DMS114 treated with DMSO at 0.1 percent for 48 hours (cell line): ENCODE results near the gene TRANK1.
"Not testable (repeated sequence)": the region's sequence is repeated elsewhere in the genome, so short reads cannot be mapped to it uniquely, and the experiment has no call there.

ENCODE experiments used
- DNase-seq: peaks from one replicate; lab custom pipeline; 2025; ENCODE audit not compliant: unreplicated experiment; lab: John Stamatoyannopoulos, UW

Gene TRANK1

DNA sequence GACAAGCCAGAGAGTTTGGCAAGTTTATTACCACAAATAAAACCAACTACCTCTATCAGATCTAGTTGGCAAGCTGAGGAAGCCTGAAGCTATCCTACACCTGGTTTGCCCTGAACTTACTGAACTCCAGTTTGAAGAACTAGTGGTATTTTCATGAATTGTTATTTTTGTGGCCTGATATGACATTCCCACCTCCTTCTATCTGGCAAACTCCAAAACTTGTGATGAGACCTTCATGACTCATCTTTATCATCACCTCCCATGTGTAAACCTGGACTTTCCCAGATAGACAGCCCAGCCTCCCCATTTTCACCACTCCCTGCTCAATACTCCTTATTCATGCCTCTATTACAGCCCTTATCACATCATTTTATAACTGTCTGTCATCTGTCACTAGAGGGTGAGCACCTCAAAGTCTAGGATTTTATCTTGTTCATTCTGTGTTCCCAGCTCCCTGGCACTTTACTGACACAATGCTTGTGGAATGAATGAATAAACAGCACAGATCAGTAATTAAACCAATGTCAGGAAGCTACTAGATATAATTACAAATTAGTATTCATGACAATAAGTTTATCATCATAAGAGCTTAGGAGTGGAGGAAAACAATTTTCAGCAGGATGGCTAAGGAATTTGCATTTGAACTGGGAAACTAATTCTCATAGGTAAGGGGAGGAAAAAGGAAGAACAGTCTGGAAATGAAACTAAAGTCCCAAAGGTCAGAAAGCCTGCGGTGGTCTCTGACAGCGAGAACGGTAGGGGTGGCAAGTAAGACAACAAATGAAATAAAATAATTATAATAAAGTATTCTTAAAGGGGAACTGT is 13.2 kb upstream of the TRANK1 start:
- no peak for DNase-seq

DNA sequence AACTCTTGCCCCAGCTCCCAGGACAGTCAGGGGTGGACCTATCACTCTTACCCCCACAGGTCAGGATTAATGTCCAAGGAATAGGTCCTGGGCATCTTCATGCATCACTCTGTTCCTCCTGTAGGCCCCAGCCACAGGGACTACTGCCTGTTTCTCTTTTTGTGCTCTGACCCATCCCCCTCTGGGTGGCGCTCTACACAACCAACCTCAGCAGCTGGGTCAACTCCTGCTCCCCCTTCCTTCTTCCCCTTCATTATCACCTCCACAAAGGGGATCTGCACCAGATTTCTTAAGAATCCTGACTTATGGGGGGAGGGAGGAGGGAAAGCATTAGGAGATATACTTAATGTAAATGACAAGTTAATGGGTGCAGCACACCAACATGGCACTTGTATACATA is 12.2 kb upstream of the TRANK1 start:
- no peak for DNase-seq

DNA sequence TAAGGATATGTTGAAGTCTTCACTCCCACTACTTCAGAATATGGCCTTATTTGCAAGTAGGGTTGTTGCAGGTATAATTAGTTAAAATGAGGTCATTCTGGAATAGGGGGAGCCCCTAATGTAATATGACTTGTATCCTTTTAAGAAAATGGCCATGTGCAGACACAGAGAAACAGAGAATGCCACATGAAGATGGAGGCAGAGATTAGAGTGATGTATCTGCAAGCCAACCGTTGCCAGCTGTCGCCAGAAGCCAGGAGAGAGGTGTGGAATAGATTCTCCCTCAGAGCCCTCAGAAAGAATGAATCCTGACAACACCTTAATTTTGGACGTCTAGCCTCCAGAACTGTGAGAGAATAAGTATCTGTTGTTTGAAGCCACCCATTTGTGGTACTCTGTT is 11.3 kb upstream of the TRANK1 start:
- no peak for DNase-seq

DNA sequence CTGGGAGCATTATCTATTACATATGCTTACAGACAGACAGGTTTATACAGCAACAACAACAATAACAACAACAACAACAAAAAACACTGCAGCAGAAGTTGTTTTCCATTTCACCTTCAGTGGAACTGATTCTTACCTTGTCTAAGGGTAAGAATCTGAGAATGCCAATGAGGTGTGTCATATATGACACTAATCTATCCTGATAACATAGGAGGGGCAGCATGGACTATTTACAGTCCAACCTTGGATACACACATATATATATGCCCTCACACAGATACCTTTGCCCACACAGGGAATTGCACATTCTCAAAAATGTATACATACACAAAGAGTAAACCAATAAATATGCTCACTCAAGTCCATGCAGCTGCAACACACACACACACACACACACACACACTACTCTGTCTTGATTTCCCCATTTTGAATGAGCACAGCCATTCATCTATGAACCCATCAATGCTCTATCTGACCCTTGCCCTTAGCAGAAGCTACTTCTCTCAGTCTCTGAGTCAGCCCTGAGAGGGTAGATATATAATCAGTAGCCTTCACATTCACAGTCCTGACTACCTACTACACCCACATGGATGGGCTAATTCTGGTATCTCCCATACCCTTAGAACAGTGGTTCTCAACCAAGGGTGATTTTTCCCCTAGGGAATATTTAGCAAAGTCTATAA is 9.7 kb upstream of the TRANK1 start:
- DNase-seq = no peak

DNA sequence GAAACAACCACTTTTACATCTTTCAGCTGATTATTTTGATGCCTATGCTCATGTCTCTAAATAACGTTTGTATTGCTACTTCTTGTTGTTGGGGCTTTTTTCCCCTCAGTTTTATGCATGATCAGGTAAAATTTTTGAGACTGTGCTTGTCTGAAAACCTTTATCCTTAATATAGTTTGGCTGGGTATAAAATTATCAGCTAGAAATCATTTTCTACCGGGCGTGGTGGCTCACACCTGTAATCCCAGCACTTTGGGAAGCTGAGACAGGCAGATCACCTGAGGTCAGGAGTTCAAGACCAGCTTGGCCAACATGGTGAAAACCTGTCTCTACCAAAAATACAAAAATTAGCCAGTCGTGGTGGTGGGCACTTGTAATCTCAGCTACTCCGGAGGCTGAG is 3.0 kb upstream of the TRANK1 start:
- not testable (repeated sequence) for DNase-seq

DNA sequence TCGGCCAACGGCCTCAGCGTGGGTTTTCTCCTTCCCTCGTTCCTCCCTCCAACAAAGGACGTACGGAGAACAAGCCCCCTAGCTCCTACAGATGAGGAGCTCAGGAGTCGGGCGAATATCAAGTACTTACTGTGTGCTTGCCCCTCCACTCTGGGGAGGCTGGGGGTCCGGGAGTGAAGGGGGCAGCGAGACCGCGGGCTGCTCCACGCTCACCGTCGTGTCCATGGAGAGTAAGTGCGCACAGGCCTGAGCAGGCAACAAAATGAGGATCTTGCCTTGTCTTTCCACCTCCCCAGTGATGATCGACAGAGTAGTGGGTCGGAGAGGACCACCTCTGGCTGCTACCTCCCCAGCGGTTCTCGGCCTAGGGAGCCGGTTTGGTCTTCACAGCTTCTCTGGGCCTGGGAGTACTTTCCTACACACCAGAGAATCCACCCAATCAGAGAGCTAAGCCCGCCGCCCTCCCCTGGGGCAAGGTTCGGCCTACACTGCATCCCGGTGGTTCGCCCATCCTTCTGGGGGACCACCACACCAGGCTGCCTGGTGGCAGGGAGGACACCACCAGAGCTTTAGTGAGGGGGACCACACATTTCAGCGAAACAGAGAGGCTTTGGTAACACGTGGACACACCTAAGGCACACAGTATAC is 603 bp upstream of the TRANK1 start:
- DNase-seq = no peak

DNA sequence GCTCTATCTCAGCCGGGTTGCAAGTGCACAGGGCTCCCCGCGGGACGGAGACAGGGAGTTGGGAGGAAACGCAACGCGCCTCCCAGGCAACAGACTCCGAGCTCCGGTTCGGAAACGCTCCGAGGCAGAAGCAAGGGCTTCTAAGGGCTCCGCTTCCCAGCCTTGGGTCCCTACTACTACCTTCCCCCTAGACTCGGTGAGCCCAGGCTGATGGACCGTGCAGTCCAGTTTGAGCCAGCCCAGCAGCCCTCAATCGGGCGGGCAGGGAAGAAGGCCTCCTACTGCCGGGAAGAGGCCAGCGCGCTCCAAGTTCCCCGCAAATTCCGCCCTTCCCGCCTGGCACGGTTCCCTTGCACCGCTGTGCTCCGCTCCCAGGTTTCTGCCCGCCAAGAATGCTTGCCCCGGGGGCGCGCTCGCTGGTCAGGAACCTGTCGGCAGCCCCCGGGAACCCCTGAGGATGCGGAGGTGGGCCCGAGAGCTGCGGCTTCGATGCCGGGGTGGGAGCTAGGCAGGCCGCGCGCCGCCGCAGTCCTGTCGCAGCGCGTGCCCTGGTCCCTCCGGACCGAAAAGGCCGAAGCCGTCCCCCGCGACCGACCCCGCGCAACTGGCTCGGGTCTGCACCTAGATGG is 728 bp downstream of the TRANK1 start:
- peak; percentile 24 for DNase-seq

DNA sequence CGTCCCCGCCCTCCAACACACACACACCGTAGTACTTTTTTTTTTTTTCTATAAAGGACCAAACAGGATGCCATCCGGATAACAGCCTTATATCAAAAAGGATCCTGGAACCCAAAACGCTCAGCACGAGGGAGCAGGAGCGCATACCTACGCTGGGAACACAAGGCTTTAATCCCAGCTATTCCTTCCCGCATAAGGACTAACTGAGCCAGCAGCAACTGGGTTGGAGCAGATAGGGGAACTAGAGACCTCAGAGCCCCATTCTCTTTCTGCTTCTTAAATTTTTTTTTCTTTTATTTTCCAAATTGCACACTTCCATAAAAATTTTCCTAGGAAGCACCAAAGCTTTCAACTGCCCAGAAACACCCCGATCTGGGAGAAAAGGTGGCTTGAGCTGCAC is 1.3 kb downstream of the TRANK1 start:
- no peak for DNase-seq

DNA sequence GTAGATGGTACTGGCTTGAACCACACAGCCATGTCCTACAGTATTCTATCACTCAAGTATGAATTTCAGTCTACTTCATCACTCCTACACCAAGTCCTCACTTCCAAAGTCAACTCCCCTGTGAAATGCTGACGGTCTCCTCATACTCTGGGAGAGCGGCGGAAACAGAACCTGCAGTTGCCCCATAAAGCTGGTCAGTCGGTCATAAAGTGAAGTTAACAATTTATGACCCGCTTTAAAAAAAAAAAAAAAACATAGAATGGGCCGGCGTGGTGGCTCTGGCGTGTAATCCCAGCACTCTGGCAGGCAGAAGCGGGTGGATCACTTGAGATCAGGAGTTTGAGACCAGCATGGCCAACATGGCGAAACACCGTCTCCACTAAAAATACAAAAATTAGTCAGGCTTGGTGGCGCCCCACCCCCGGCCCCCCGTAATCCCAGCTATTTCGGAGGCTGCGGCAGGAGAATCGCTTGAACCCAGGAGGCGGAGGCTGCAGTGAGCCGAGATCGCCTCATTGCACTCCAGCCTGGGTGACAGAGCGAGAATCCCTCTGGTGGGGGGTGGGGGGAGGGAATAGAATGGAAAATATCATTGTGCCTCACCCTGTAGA is 2.1 kb downstream of the TRANK1 start:
- DNase-seq = no peak

DNA sequence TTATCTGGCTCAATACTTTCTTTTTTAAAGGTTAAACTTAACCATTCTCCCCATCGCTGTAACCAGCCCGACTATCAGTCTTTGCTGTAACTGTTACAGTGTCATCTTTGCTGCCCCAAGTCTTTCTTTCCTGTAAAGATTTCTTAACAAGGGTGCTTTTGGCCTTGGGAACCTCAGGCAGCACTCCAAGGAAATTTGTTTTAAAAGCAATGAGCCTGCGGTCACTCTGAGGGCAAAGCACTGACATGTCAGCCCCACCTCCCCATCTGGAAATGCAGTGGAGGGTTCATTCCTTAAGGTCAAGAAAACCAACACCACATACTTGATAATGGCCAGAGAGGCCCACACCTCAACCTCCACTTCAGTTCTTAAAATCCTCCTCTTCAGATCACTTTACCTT is 3.2 kb downstream of the TRANK1 start:
- DNase-seq = no peak

DNA sequence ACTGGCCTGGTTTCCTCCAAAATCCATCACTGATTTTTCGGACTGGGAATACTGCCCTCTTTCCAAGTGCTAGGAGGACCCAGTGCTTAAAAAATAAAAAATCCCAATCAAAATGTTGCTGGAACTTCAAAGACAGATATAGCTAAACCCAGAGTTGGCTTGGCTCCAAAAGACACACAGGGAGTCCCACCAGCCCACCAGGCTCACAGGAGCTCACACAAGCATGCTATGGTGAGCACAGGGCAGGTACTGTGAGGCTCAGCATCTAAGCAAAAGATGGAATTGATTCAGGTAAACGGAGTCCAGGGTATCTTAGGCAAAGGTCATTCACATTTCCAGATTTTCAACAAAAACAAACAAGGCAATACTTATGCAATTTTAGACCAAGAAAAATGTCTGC is 3.7 kb downstream of the TRANK1 start:
- DNase-seq = no peak

DNA sequence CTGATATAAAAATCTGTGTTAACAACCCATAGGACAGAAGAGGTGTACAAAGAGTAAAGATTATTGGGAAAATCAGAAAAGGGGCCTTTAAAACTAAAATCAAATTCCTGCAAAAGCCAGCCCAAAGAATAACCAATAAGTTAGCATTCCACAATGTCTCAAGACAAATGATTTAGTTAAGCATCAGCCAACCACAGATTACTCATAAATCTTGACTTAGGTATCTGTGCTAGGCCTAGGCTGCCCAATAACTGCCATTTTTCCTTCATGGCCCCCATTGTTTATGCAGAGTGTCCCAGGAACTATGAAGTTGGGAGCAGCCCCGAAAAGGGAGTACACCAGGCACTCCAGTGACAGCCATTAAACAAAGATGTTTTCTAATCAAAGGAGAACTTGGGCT is 7.4 kb downstream of the TRANK1 start:
- no peak for DNase-seq

DNA sequence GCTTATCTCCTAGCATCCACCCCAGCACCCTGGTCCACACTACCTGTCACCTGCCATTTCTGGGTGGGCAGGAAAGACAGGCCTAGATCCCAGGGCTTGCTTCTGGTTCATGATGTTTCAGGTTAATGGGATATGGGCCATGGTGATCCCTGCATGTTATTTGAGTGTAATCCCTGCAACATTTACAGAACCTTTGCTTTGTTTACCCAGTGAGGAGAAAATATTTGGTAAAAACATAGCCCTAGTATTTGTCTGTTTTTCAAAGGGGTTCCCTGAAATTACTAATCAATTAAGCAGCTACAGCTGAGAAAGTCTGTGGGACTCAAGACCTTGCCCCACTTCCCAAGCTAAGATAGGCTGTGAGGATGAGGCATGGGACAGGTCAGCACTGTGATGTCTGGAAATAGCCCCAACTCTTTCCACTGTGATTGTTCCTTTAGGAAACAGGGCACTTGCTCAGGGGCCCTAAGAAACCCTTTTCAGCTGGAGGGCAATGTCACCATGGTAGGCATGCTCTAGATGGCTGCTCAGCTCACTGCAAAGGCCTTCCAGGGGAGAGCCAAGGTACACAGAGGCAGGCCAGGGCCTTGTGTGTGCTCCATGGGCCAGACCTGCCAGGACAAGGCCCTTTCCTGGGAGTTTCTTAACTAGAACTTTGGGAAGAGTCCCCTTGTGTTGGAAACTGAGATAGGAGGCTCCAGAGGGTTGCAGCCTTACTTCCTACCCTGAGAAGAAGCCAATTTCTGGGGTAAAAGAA is 11.1 kb downstream of the TRANK1 start:
- DNase-seq = no peak

DNA sequence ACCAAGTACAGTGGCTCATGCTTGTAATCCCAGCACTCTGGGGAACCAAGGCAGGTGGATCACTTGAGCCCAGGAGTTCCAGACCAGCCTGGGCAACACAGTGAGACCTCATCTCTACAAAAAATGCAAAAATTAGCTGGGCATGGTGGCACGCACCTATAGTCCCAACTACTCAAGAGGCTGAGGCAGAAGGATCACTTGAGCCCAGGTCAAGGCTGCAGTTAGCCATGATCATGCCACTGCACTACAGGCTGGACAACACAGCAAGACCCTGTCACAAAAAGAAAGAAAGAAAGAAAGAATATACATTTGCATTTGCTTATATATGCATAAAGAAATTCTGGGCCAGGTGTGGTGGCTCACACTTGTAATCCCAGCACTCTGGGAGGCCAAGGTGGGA is 13.4 kb downstream of the TRANK1 start:
- DNase-seq = not testable (repeated sequence)

DNA sequence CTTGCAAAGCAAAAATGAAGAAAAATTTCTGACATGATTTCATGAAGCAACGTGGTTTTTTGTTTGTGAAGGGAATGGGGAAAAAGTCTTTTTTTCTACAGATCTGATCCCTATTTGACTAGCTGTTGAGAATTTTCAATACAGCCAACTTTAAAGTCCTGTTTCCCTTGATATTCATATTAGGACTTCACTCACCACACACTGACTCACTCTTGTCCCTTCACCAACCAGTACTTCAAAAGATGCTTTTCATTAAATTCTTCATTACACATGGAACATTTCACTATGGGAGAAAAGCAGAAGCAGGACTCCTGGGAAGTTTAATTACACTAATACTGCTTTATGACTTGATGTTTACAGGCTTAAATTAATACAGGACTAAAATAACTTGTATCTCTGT is 16.6 kb downstream of the TRANK1 start:
- DNase-seq = no peak

DNA sequence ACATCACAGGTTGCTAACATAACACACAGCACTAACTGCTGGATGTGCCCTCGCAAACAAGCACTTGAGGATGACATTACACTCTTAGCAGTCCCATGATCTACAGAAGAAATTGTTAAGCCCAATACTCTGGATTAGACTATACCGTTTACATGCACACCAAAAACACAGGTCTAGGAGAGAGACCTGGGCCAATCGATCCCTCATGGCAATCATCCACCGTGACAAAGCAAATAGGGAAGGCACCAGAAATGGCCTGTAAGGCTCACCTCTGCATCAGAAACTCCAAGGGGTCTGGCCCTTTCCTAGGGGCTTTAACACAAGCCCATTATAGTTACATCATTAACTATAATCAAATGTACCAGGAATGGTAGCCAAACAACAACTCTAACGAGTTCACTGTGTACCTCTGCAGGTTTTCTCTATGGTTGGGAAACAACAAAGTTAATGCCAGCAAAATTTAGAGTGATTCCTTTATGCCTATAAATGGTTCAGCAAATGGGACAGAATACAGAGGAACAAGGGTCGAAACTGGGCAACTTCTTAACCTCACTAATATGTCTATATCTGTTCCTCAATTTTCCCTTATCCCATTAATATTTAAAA is 18.5 kb downstream of the TRANK1 start:
- no peak for DNase-seq

DNA sequence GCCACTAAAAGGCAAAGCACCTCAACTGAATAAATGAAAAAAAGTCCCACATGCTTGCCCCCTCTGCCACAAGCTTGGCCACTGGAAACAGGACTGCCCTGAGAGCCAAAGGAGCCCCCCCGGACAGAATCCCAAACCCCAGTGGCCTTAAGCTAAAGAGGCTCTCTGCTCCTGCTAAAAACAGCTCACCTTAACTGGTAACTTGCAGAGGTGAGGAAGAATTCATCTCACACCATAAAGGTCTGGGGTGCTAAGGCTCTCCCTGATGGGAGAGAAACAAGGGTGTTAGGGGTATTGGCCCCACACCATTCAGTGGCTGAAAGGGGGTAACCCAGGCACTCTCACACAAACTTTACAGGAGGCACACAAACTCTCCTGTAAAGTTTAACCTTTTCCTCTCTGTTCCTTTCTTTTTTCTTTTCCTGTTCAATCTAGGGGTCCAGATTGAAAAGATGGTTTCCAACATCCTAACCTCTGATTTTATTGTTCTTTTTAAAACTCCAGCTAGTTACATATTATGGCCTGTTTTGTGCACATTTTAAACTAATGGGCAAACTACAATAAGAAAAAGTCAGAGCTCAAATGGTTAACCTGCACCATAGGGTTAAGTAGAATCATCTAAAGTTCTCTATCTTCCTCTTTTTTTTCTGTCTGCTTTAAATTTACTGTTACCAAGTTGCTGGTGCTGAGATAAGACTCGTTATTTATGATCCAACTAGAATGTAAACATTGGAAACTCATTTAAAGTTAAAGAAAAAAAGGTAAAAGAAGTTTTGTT is 19.9 kb downstream of the TRANK1 start:
- DNase-seq = no peak

DNA sequence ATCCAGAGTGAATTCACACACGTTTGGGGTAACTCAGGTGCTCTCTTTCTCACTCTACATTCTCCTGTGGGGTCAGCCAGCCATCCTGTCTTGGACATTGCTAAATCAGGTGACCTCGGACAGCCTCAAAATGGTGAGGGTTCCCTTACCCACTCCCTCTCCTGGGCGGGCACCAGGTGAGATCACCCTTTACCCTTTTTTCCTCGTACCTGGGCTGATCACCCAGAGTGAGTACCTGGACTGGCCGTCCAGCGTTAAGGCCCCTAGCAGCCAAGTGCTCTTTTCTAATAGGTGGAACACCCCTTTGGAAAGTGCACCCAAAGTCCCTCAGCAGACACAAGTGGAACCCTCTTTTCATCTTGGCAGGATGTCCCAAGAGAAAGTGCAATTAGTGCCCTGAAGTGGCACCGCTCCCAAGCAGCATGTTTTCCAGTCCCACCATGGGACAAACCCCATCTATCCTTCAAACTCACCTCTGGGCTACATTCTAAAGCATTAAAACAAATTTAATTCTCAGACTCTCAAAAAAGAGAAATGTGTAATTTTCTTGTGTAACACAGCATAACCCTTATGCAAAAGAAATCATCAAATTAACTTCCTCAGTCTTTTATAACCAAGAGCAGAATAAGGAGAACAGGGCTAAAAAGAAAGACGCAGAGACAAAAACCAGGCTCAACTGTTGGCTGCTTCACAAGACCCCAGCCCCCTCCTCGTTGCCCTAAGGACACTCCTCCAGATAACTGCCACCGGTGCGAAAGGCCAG is 20.7 kb downstream of the TRANK1 start:
- DNase-seq = no peak

DNA sequence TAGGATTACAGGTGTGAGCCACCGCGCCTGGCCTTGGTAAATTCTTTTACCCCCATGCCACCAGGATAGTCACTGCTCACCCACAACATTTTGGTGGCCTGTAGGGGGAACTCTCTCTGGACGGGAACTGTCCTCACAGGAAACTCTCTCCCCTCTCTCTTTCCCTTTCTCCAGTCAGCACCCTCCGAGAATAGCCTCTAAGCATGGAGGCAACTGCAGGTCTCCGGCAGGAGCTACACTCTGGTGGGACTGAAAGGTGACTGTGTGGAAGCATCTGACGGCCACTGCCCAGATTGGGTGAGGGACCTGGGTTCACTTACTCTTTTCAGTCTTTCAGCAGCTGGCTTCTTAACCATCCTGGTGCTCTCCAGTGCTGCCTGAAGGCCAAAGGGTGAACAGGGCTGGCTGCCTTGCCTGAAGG is 21.3 kb downstream of the TRANK1 start:
- no peak for DNase-seq
